ENCODE measurements around the gene TALDO1. TPM values are rescaled to one million over a fixed set of nuclear protein-coding genes. Genes with fewer than 3 reads are reported as not detected.

TALDO1 gene
- total RNA-seq, 1 donor from 2014 or later = 155 TPM

- Histone ChIP-seq H2AFZ (ENCODE audit: low read depth, low read length) (no peak overlapping the region), H3K9me3 (ENCODE audit: insufficient read depth, low read depth, low read length) (no peaks in the 10 kb centered on the region), H3K79me2 (ENCODE audit: insufficient read depth, low read length) (peaks cover 57% of the 10 kb centered on the region), H4K20me1 (ENCODE audit: insufficient read depth, low read length) (peaks cover 39% of the 10 kb centered on the region), H3K4me1 (ENCODE audit: insufficient read depth, low read length) (peaks cover 22% of the 10 kb centered on the region), H3K4me2 (ENCODE audit: low read length) (peak overlapping the region; percentile 92), H3K27me3 (ENCODE audit: insufficient read depth, low read length) (no peaks in the 10 kb centered on the region), H3K27ac (ENCODE audit: low read depth, low read length) (peak overlapping the region; percentile 99), H3K36me3 (ENCODE audit: insufficient read depth, low read length) (peaks cover 23% of the 10 kb centered on the region), H3K4me3 (ENCODE audit: insufficient read depth, low read depth, low read length) (peak overlapping the region; percentile 87), H3K9ac (ENCODE audit: low read length) (peak overlapping the region; percentile 94)
- Mint-ChIP-seq H3K36me3 (ENCODE audit: low read depth, unreplicated experiment) (peaks cover 14% of the 10 kb centered on the region), H3K4me1 (ENCODE audit: low read depth, unreplicated experiment) (peaks cover 18% of the 10 kb centered on the region), H3K9me3 (ENCODE audit: unreplicated experiment) (no peaks in the 10 kb centered on the region), H3K4me3 (ENCODE audit: unreplicated experiment) (peak overlapping the region; percentile 96), H3K27ac (ENCODE audit: unreplicated experiment) (peak overlapping the region; percentile 91), H3K27me3 (ENCODE audit: low read depth, unreplicated experiment) (no peaks in the 10 kb centered on the region)
- no peak for TF ChIP-seq EZH2 (IDR thresholded peaks at IDR 0.05; ENCODE audit: insufficient read depth, low read length)
- TF ChIP-seq CTCF (IDR thresholded peaks at IDR 0.05; ENCODE audit: insufficient read depth, low read depth, low read length) = no peak
- no peak for DNase-seq (ENCODE audit: low read depth)
- FAIRE-seq = no peak
Observed at GRCh38 chr11:810040-810567, 62.8 kb downstream of the TALDO1 start.

GRCh38 chr11:811446-812245 is 64.4 kb downstream of the TALDO1 start:
- H3K79me2 ChIP-seq (ENCODE audit: insufficient read depth, low read length) = peaks cover 57% of the 10 kb centered on the region

More at GRCh38 chr11:811446-812245, 64.4 kb downstream of the TALDO1 start:
- H3K27me3 ChIP-seq (ENCODE audit: insufficient read depth, low read length) = no peaks in the 10 kb centered on the region
- H3K4me2 ChIP-seq (ENCODE audit: low read length) = peak overlapping the region; percentile 92
- H3K27ac ChIP-seq (ENCODE audit: low read depth, low read length) = no peak overlapping the region
- DNase-seq (ENCODE audit: low read depth) (no peak), FAIRE-seq (no peak)
- no peaks in the 10 kb centered on the region for H3K27me3 Mint-ChIP-seq (ENCODE audit: low read depth, unreplicated experiment)
- H2AFZ ChIP-seq (ENCODE audit: low read depth, low read length) = no peak overlapping the region
- H3K36me3 ChIP-seq (ENCODE audit: insufficient read depth, low read length) = peaks cover 23% of the 10 kb centered on the region
- TF ChIP-seq EZH2 (IDR thresholded peaks at IDR 0.05; ENCODE audit: insufficient read depth, low read length) (no peak), CTCF (IDR thresholded peaks at IDR 0.05; ENCODE audit: insufficient read depth, low read depth, low read length) (no peak)
- H3K4me3 ChIP-seq (ENCODE audit: insufficient read depth, low read depth, low read length) = peak overlapping the region; percentile 87
- H3K4me3 Mint-ChIP-seq (ENCODE audit: unreplicated experiment) = peak overlapping the region; percentile 96
- peak overlapping the region; percentile 87 for H3K27ac Mint-ChIP-seq (ENCODE audit: unreplicated experiment)
- H3K4me1 ChIP-seq (ENCODE audit: insufficient read depth, low read length) = peaks cover 17% of the 10 kb centered on the region
- H3K9me3 ChIP-seq (ENCODE audit: insufficient read depth, low read depth, low read length) = no peaks in the 10 kb centered on the region
- peaks cover 18% of the 10 kb centered on the region for H3K4me1 Mint-ChIP-seq (ENCODE audit: low read depth, unreplicated experiment)
- H3K9me3 Mint-ChIP-seq (ENCODE audit: unreplicated experiment) = no peaks in the 10 kb centered on the region
- peaks cover 15% of the 10 kb centered on the region for H3K36me3 Mint-ChIP-seq (ENCODE audit: low read depth, unreplicated experiment)
- peaks cover 39% of the 10 kb centered on the region for H4K20me1 ChIP-seq (ENCODE audit: insufficient read depth, low read length)
- H3K9ac ChIP-seq (ENCODE audit: low read length) = peak overlapping the region; percentile 94

Data from astrocyte (in vitro differentiated cells and primary cell).